Left hindlimb (tissue), 1 donor: ENCODE data around the gene OR2AT4.
"Not testable (repeated sequence)": the region's sequence is repeated elsewhere in the genome, so short reads cannot be mapped to it uniquely, and the experiment has no call there.

Experiments
- DNase-seq: peaks from one replicate; pipeline ENCODE4 v3.0.0-alpha.2; 2018

Gene OR2AT4

DNA sequence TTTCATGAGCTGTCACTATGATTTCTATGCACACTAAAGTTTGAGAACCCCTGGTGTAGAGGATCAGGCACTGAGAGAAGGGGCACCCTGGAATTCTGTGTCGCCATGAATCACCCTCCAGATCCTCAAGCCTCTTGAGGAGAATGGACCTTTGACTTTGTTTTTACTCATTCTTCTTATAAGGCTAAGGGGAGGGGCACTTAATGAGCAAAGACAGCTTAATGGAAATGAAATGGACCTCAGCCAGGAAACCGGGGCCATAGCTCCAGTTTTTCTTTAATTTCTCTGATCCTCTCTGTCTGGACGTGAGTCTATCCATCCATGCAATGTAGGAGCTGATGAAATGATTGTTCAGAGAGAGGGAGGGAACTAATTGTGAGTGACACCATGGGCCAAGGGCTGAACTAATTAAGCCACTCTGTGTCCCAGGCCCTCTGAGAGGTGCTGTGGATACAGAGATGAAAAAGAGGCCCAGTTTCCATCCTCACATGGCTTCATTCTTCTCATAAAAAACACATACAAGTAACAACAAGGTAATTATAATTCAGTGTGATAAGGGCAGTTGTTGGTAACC is 32.8 kb downstream of the OR2AT4 start:
- DNase-seq, result no peak

- no peak for DNase-seq
Observed at GRCh38 chr11:75059299-75059698, 37.4 kb downstream of the OR2AT4 start.

- no peak for DNase-seq
Observed at GRCh38 chr11:75056814-75057213, 39.9 kb downstream of the OR2AT4 start.

- DNase-seq, result no peak
Observed at GRCh38 chr11:75055511-75055910, 41.2 kb downstream of the OR2AT4 start.

- no peak for DNase-seq
Observed at GRCh38 chr11:75052457-75052856, 44.2 kb downstream of the OR2AT4 start.

- DNase-seq, result no peak
Observed at GRCh38 chr11:75051043-75051442, 45.6 kb downstream of the OR2AT4 start.

GRCh38 chr11:75050516-75050915 is 46.2 kb downstream of the OR2AT4 start:
- DNase-seq, result no peak

DNA sequence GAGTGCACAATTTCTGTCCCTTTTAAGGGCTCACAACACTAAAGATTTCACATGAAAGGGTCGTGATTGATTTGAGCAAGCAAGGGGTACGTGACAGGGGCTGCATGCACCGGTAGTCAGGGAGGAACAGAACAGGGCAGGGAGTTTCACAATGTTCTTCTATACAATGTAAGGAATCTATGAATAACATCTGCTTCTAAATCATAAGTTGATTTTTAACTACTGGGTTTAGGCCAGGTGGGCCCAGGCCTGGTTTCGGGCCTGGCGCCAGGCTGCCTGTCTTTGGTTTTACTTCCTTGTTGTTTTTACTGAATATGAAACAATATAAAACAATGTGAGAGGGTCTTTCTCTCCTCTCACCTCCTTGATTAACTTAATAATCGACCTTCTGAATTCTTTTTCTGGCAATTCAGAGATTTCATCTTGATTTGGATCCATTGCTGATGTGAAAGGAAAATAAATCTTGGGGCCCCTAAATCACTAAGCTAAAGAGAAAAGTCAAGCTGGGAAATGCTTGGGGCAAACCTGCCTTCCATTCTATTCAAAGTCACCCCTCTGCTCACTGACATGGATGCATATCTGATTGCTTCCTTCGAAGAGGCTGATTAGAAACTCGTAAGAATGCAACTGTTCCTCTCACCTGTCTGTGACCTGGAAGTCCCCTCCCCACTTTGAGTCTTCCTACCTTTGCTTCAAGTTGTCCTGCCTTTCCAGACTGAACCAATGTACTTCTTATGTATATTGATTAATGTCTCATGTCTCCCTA is 47.0 kb downstream of the OR2AT4 start:
- not testable (repeated sequence) for DNase-seq

GRCh38 chr11:75047191-75047590 is 49.5 kb downstream of the OR2AT4 start:
- no peak for DNase-seq

DNA sequence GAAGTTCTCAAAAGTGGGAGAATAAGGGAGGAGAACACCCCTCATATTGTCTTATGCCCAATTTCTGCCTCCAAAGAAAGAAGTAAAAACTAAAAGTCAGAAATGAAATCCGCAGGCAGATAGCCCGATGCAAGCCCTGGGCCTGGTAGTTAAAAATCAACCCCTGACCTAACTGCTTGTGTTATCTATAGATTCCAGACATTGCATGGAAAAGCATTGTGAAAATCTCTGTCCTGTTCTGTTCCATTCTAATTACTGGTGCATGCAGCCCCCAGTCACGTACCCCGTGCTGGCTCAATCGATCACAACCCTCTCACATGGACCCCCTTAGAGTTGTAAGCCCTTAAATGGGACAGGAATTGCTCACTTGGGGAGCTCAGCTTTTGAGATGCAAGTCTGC is 50.0 kb downstream of the OR2AT4 start:
- not testable (repeated sequence) for DNase-seq

GRCh38 chr11:75044381-75045170 is 52.1 kb downstream of the OR2AT4 start:
- DNase-seq, result not testable (repeated sequence)

- DNase-seq, result not testable (repeated sequence)
Observed at GRCh38 chr11:75041821-75042220, 54.9 kb downstream of the OR2AT4 start.

- no peak for DNase-seq
Observed at GRCh38 chr11:75041263-75041662, 55.4 kb downstream of the OR2AT4 start.

DNA sequence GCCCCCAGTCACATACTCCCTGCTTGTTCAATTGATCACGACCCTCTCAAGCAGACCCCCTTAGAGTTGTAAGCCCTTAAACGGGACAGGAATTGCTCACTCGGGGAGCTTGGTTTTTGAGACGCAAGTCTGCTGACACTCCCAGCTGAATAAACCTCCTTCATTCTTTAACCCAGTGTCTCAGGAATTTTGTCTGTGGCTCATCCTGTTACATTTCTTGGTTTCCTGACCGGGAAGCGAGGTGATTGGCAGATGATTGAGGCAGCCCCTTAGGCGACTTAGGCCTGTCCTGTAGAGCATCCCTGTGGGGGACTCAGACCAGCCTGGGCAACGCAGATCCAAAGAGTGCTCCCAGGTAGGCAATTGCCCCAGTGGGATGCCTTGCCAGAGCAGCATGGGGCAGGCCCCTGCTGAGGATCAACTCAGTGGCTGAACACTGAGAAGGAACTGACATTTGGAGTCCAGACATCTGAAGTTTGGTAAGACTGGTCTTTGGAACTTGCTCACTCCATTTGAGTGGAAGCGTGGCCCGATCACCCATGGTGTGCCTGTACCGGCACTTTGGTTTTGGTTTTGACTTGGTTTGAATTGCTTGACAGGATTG is 56.4 kb downstream of the OR2AT4 start:
- no peak for DNase-seq

DNA sequence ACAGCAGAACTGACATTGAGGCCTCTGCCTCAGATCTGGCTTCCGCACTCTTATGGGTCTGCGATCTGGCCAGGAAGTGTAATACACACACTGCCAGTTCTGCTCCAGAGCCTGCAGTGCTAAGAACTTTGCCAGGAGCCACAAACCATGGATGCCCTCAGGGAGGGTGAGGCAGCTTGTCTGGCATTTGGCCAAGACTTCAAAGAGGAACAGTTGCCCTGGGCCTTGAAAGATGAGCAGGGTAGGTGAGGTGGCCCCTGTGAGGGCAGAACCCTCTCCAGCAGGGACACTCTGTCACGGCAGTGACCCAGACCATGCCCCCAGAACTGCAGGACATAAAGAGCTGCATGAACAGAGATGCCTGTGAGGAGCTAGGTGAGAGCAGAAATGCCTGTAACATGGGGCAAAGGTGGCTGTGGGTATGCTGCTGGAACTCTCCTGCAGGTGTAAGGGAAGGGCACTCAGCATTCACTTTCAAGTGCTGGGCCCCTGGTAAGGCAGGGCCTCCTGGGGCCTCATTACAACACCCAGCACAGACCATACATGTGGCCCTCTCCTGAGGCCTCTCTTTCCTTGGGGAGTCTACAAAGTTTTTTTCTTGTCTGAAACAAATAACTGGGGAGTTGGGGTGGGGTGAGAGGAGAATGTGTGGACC is 60.6 kb downstream of the OR2AT4 start:
- no peak for DNase-seq

DNA sequence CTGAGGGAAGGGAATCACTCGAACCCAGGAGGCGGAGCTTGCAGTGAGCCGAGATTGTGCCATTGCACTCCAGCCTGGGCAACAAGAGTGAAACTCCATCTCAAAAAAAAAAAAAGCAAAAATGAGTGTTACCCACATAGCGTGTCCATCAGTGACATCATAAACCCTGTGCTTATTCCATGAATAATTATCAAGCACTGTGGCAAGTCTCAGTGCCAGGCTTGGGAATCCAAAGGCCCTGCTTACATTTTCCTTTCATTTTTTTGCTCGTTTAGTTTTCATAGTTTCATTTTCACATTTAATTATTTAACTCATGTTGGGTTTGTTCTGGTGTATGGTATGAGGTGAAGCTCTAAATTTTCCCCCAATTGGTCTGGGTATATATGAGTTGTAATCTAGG is 61.4 kb downstream of the OR2AT4 start:
- no peak for DNase-seq

DNA sequence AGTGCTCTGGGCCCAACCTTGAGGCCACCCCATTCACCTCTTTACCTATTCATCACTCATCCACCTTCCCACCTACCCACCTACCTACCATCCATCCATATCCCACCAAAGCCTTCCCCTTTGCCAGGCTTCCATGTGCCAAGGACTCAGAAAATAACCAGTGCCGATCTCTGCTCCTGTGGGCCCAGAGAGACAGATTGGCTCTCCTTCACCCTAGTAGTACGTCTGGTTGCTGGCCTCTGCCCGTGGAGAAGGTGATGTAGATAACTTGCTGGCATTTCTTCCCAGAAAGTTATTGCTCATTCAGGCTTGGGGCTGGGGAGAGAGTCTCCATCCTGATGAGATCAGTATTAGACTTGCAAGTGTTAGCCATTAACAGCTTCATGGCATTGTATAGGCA is 62.8 kb downstream of the OR2AT4 start:
- DNase-seq, result no peak

GRCh38 chr11:75032550-75032935 is 64.1 kb downstream of the OR2AT4 start:
- no peak for DNase-seq

DNA sequence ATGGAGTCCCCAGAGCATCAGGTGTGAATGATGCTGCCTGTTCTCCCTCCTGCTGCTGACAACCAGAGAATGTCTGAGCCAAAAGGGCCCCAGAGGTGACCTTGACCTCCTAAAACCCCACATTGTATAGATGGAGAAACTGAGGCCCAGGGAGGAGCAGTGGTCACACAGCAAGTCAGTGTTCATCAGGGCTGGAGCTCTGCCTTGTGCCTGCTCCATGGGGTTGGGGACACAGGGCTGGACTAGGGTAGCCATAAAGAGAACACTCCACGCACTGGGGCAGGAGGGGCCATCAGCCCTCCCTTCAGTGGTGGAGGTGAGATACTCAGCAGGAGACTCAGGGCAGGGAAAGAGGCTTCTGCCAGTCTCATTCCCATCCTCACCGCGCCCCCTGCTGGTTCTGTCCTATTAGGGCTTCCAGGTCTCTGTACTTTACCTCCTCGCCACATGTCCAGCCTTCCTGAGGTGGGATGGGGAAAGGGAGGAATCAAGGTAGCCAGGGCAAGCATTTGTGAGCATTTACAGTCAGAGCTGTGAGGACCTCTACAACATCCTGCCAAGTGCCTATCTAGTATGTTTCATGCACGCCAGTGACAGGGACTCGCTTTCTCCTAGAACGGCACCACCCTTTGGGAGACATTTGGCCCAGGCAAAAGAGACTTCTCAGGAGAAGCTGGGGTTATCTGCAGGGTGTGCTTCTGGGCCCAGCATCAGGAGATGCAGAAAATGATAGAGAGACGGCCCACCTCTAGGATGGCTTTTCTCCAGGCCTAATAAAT is 64.7 kb downstream of the OR2AT4 start:
- DNase-seq, result peak; percentile 43
